NCI-H748 (cell line): ENCODE measurements around the gene ROCK2.
"Not testable (repeated sequence)": the region's sequence is repeated elsewhere in the genome, so short reads cannot be mapped to it uniquely, and the experiment has no call there.

Experiments
- DNase-seq: peaks from one replicate; lab custom pipeline; 2025; ENCODE audit not compliant: unreplicated experiment; lab: John Stamatoyannopoulos, UW

ROCK2 gene

DNA sequence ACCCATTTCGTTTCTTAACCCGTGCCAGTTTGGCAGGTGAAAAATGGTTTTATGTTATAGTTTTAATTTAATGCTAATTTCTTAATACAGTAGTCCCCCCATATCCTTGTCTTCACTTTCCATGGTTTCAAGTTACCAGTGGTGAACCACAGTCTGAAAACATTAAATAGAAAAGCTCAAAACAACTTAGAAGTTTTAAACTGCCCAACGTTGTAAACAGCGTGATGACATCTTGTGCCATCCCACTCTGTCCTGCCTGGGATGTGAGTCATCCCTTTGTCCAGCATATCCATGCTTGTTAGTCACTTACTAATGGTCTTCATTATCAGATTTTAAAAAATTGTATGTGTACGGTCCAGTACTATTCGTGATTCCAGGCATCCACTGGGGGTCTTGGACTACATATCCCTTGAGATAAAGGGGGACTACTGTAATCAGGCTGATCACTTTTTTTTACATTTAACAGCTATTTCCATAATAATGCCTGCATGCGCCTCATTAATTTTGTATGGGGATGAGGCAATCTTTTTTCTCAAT is 157.3 kb downstream of the ROCK2 start:
- DNase-seq, result no peak

DNA sequence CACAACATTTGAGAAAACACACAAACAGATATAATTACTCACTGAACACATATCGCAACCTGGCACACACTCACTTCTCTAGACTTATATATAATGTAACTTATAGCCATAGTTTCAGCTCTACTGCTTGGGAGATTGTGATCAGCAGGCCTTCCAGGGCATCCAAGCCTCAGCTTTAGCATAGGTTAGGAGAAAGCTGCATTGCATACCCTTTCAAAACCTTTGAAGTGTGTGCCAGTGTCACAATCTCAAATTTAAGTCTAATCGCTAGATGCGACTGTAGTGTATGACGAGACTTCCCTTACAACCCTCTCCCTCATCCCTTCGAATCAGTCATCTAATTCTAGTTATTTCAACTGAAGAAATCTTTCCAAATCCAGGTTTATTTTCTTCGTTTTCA is 158.3 kb downstream of the ROCK2 start:
- no peak for DNase-seq

DNA sequence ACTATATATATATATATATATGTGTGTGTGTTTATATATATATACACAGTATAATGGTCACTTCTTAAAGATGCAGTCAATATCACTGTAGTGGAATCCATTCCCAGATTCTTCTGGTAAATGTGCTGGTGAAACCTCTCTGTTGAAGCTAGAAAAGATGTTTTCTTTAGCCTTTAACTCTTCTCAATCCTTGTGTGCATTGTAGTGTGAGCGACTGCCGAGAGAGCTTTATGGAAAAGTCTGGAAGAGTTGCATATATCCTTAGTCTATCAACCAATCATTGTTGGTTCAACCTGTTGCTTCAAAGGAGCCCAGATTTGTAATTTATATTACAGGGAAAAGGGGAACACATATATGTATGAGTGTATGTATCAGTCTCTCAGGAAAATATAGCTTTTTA is 161.5 kb downstream of the ROCK2 start:
- no peak for DNase-seq

DNA sequence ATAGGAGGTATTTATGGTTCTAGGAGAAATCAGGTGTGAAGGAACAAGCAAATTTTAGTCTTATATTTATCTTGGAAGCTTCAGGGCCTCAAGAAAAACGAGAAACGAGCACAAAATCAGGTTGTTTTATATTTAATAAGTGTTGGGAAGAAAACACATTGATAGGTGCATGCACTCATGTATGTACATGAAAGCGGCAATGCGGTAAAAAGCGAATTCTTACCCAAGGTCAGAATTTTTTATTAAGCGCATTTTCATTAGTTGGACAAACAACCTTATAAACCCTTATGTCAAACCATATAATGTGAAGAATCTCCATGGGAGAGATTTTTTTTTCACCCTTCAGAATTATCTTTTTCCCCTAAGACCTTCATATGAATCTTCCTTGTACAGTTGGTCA is 163.8 kb downstream of the ROCK2 start:
- no peak for DNase-seq

DNA sequence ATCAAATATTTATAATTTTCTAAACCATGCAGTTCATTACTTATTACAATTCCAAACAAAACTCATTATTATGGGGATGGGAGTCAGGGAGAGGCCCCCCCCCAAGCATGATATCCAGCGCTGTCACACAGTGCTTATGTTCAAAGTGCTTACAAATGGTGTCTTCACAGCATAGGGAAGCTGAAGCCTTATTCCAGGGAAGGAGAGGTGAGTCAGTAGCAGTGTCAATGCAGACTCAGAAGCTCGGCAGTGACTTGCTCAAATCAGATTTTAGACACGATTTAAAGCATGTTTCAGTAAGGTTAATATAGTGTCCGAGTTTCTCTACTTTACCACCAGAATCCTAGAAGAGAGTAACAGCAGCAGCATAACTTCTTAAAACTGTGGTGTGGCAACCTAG is 164.5 kb downstream of the ROCK2 start:
- no peak for DNase-seq

DNA sequence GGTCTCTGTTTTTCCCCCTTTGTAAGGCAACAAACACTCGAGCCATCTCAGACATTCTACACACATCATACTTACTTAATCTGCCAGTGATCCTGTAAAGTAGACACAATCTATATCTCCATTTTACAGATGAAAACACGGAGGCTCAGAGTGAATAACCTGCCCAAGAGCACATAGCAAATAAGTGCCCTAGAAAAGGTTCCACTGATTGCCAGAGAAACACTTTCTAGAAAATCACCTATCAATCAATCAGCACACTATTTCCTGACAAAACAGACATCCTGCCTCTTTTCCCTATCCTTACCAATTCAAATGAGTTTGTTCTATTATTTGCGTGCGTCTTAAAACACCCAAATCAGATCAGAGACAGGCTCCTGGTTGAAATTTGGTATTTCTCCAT is 165.2 kb downstream of the ROCK2 start:
- no peak for DNase-seq

DNA sequence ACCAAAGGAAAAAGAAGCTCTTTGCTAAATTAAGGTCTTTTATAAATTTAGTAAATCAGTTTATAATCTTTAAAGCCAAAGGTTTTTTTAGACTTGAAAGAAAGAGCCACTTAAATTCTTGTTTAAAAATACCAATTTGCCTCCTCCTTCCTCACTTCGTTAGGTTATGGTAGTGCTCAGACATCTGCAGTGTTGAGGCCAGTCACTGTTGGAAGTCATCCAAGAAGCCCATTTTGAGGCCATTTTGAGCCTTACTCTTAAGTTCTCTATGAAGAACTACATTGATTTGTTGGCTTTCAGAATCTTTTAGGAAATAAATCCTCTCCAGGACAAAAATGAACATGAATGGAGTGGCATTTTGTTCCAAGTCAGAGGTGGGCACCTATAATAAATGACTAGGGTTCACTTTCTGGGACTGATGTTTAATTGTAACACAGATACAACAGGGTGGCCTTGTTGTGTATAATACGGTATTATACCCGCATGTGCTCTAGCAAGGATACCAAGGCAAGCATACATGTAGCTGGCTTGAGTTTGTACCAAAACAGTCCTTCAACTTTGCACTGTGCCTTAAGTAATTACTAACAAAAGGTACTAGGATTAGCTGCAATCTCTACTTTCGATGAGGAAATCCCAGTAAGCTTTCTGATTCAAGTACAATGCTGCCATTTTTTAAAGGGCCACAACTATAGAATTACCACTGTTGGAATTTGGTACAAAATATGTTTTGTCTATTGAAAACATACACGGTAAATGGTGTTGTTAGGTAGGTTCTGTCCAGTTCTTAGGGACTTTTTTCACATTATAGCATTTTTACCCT is 166.4 kb downstream of the ROCK2 start:
- peak; percentile 10 for DNase-seq

DNA sequence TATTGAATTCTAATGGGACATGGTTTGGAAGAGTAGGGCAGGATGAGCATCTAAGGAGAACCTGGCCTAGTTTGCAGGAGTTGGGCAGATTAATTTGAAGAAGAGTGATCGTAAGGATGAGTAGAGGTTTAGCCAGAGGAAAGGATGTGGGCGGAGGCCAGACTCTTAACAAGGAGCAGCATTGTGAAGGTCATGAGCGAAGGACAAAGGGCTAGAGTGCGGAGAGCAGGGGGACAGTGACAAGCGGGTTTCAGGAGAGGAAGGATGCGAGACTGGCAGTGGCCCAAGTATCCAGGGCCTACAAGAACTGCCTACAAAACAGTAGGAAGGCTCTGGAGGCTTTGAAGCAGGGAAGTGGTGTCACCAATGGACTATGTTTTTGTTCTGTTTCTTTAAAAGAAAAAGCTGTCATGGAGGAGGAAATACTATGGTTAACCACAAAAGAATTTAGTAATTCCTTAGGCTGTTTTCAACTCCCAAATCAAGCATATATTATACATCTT is 169.1 kb downstream of the ROCK2 start:
- no peak for DNase-seq

DNA sequence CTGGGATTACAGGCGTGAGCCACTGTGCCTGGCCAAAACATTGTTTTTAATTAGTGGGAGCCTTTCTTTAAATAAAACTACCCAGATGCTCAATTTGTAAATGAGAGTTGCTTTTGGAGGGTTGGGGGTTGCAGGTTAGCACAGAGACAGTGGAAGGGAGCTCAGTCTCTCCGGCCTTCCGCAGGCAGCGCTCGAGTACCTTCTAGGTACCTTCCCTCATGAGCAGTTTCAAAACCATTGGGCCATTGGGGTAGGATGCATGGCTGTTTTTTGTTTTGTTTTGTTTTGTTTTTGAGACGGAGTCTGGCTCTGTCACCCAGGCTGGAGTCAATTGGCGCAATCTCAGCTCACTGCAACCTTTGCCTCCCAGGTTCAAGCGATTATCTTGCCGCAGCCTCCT is 170.2 kb downstream of the ROCK2 start:
- DNase-seq, result no peak

DNA sequence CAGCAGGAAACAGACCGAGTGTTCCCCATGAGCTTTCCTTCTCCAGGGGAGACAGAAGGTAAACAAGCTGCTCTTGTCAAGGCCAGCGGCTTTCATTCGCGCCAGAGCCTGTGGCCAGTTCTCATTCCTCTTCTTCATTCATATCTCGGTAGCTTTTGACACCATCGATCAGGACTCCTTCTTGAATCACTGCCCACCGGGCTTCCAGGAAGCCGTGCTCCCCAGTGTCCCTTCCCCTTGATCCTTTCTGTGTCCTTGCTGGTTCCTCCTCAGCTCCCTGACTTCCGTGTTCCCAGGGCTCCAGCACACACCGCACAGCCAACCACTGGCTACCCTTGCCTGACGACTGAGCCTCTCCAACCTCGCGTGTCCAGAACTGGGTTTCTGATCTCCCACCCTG is 175.1 kb downstream of the ROCK2 start:
- no peak for DNase-seq

DNA sequence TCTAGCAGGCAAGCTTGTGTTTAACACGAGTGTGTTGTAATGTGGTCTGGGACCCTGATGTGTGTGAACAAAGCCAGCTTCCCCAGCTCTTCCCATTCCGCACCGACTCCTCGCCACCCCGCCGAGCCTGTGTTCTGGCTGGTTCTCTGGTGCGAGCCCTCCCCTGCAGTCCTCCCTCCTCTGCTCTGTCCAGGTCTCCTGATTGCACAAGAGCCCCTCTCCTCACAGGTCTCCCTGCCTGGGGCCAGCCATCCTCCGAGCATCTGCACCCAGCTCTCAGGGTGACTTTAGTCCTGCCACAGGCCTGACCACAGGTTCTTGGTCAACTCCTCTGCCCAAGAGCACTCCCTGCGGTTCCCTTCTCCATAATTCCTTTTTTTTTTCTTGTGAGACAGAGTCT is 175.9 kb downstream of the ROCK2 start:
- DNase-seq, result no peak

DNA sequence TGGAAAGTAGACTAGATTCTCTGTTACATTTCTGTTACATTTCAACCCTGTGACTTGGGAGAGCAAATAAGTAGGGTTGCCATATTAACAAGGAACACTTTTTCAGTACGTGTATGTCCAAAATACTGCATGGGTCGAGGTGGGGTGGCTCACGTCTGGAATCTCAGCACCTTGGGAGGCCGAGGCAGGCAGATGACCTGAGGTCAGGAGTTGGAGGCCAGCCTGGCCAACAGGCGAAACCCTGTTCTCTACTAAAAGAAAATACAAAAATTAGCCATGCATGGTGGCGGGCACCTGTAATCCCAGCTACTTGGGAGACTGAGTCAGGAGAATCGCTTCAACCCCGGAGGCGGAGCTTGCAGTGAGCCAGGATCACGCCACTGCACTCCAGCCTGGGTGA is 178.0 kb downstream of the ROCK2 start:
- no peak for DNase-seq

DNA sequence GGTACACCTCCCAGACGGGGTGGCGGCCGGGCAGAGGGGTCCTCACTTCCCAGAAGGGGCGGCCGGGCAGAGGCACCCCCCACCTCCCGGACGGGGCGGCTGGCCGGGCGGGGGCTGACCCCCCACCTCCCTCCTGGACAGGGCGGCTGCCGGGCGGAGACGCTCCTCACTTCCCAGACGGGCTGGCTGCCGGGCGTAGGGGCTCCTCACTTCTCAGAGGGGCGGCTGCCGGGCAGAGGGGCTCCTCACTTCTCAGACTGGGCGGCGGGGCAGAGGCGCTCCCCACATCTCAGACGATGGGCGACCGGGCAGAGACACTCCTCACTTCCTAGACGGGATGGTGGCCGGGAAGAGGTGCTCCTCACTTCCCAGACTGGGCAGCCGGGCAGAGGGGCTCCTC is 179.4 kb downstream of the ROCK2 start:
- DNase-seq, result not testable (repeated sequence)

DNA sequence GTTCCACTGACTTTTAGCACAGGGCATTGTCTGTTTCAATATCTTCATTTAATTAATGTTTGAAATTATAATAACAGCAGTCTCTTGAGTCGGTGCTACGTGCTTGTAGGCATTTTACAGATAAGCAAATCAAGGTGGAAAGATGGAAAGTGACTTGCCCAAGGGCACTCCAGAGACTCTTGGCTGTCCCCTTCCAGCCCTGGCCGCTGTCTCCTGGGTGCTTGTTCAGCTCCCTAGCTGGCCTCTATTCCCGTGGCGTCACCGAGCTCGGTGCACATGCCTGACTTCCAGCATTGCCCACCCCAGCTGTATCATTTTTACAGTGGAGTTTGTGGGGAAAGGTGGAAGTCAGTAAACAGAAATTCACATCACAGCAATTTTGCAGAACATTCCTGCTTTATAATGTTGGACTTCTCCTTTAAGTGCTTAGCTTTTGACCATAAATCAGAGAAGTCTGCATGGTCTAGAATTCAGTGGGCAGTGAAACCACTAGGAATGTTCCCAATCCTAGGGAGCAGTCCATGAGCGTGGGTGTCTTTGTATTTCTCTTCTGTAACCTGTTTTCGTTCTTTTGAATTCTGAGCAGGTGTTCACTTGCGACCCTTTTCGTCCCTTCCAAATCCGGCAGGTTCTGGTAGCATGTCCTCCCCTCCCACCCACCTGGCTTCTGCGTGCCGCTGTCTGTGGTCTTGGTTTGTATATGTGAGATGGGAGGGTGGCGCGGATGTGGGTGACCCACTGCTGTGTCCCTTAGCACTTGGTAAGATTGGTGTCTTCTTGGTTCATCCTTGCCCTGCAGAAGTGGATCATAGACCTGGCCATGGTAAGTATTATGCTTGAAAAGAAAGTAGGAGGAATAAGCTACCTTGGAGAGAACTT is 180.8 kb downstream of the ROCK2 start:
- no peak for DNase-seq

DNA sequence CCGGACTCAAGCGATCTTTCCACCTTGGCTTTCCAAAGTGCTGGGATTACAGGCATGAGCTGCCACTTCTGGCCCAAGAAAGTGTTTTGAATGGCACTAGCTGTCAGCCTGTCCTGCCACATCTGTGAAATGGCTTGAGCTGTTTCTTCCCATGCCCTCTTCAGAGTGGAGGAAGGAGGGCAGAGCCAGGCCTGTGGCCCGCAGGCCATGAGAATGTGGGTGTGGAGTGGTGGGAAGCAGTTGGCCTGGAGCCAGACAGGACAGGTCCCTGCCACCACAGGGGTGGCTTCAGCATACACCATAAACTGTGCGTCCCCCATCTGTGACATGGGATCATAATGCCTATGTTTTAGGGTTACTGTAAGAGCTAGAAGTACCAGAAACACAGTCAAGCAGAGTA is 182.7 kb downstream of the ROCK2 start:
- no peak for DNase-seq

DNA sequence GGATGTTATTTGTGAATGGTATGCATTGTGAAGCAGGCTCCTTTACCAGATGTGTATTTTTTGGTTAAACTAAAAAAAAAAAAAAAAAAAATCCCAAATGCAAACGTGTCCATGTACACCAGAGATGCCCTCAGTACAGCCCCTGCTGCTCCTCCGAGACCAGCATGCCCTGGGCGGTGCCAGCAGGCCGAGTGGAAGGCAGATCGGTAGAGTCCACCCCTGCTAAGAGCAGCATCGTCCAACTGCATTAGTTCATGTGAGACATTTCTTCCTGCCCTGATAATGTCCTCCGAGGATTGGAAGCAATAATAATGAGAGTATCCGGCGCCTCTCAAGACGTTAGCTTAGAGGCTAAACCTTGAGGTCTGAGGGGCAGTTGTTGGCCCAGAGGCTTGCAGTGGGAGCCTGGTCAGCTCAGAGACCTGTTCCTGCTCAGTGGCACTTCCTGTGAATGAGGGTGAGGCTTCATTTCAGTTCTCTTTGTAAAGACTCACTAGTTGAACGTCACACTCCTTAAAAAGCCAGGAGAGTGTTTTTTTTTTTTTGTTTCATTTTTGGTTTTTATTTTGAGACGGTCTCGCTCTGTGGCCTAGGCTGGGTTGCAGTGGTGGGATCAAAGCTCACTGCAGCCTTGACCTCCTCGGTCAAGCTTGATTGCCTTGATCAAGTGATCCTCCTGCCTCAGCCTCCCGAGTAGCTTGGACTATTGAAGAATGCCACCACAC is 183.5 kb downstream of the ROCK2 start:
- no peak for DNase-seq

DNA sequence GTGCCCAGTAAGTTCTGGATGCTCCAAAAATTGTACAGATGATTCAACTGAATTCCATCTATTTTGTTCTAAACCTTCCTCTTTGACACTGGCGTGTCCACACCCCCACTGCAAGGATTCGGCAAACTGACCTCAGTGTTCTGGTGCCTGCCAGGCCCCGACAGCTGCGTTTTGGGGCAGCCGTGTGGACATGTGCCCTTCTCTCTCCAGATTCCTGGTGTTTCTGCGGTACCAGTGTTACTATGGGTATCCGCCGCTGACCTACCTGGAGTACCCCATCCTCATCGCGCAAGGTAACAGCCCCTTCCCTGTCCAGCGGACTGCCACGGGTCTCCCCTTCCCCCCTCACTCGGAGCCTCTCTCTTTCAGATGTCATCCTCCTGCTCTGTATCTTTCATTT is 184.2 kb downstream of the ROCK2 start:
- no peak for DNase-seq

DNA sequence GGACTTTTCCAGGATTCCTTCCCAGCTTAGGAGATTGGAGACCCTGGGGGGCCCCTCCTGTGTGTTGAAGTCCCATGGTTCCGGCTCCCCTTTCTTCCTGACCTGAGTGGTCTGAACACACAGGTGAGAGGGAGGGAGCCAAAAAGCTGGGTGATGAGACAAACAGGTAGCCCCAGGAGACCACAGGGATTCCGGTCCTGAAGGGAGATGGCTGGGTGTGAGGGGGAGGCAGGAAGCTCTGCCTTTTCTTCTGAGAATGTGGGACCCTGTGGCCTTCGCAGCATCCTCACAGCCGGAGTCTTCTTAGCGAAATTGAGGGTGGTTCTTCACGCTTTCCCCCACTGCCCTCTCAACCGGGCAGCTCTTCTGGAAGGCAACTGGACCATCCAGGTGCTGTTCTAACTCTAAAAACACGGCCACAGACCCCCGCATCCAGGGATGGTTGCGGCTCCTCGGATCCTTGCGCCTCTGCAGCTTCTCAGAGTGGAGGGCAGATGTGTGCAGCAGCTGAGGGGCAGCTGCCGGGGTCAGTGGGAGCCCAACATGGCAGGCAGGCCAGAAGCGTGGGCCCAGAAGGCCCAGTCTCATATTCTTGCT is 184.8 kb downstream of the ROCK2 start:
- DNase-seq, result no peak

DNA sequence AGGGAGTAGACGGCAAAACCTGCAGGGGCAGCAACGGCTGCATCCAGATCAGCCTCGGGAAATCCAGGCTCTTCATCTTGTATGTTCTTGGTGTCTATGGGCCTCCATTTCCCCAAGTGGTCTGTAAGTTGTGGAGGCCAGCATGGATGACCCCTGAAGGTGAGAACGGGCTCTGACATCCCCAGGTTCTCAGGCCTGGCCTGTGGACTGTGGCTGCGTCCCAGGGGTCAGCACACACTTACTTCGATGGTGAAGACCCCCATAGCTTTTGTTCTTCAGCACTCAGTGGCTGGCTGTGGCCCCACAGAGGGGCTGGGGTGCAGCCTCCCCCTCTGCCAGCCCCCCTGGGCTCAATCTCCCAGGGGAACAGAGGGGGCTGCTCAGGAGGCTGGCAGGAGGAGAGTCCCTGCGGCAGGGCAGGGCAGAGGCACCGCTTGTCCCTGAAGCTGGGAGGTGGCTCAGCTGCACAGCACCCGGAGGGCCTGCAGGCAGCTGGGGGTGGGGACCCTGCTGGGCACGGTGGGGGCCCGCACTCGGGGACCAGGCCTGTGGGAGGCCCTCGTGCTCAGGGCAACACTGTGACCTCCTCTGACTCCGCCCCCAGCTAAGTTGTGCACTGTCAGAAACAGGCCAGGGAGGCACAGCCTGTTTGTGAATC is 185.4 kb downstream of the ROCK2 start:
- no peak for DNase-seq

DNA sequence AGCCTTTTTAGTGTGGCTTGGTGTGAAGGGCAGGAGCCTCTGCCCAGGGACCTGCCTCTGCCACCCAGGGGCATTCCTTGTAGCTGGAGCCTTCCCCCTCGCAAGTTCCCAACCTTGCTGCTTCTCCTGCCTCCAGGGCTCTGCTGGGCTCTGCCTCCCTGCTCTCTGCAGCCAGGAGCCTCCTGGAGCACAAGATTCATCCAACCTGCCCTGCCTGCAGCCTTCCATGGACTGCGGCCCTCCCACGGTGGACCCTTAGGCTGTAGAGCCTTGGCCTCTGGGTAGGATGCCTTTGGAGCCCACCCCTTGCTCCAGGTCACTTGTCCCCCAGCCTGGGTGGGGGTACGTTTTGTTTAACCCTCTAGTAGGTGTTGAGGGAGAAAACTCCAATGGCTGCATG is 186.7 kb downstream of the ROCK2 start:
- DNase-seq, result no peak
